OCI-LY7 (cell line): ENCODE results near the gene IFT22. TPM values are rescaled to one million over a fixed set of nuclear protein-coding genes. Genes with fewer than 3 reads are reported as not detected.

ENCODE experiments used
- BruUV-seq: library from RNA; stranded (reverse); fragments of 400-500 nt; replicated peaks from 2 replicates; lab custom pipeline; 2021; lab: Mats Ljungman, UMichigan
- CTCF ChIA-PET: fragments of 300-600 bp; sonication (Branson Sonifier 250); formaldehyde crosslinking; loops from one replicate; lab custom pipeline; 2022; ENCODE audit warnings: antibody characterized with exemption; ENCODE audit not compliant: unreplicated experiment; lab: Charles Lee
- POLR2A ChIA-PET: fragments of 300-600 bp; sonication (Branson Sonifier 250); formaldehyde crosslinking; loops from one replicate; lab custom pipeline; 2022; ENCODE audit warnings: antibody characterized with exemption; lab: Charles Lee
- DNase-seq: peaks from one replicate; pipeline ENCODE4 v3.0.0-alpha.2; 2015; ENCODE audit warnings: low spot score
- H2AFZ ChIP-seq: fragments of 200-600 bp; sonication (generic), shearing (Covaris generic); 2 replicates; pipeline ENCODE4 v1.6.1; 2014; ENCODE audit warnings: mild to moderate bottlenecking, antibody characterized with exemption, low read length, moderate library complexity
- H3K27ac ChIP-seq: fragments of 200-600 bp; sonication (generic); 2 replicates; pipeline ENCODE4 v1.5.1; 2014; ENCODE audit warnings: mixed run types, low read depth, mild to moderate bottlenecking, moderate library complexity, low read length, inconsistent platforms; ENCODE audit not compliant: poor library complexity, severe bottlenecking
- H3K36me3 ChIP-seq: fragments of 200-600 bp; sonication (generic); 2 replicates; pipeline ENCODE4 v1.6.1; 2014; ENCODE audit warnings: mild to moderate bottlenecking, antibody characterized with exemption, low read length, moderate library complexity, mixed read lengths; ENCODE audit not compliant: insufficient read depth
- H3K4me1 ChIP-seq: fragments of 200-600 bp; sonication (generic); 2 replicates; pipeline ENCODE4 v1.5.1; 2014; ENCODE audit warnings: mild to moderate bottlenecking, low read length; ENCODE audit not compliant: insufficient read depth, poor library complexity, severe bottlenecking
- H3K4me2 ChIP-seq: fragments of 200-600 bp; sonication (generic); 2 replicates; pipeline ENCODE4 v1.6.1; 2014; ENCODE audit warnings: mild to moderate bottlenecking, low read length
- H3K4me3 ChIP-seq: fragments of 200-600 bp; sonication (generic); 2 replicates; pipeline ENCODE4 v1.5.1; 2014; ENCODE audit warnings: mild to moderate bottlenecking, low read depth, low read length; ENCODE audit not compliant: poor library complexity, severe bottlenecking
- H3K79me2 ChIP-seq: fragments of 200-600 bp; sonication (generic); 2 replicates; pipeline ENCODE4 v1.6.1; 2016; ENCODE audit warnings: low read depth, mild to moderate bottlenecking, low read length, moderate library complexity, mixed read lengths; ENCODE audit not compliant: insufficient read depth
- H3K9me2 ChIP-seq: fragments of 200-600 bp; sonication (generic); 2 replicates; pipeline ENCODE4 v1.6.1; 2016; ENCODE audit warnings: mild to moderate bottlenecking, low read length, mixed read lengths; ENCODE audit not compliant: insufficient read depth
- H3K9me3 ChIP-seq: fragments of 200-600 bp; sonication (generic); 2 replicates; pipeline ENCODE4 v1.6.1; 2014; ENCODE audit warnings: mild to moderate bottlenecking, mixed run types, low read length, mixed read lengths
- H4K20me1 ChIP-seq: fragments of 200-600 bp; sonication (generic); 2 replicates; pipeline ENCODE4 v1.6.1; 2014; ENCODE audit warnings: mild to moderate bottlenecking, antibody characterized with exemption, low read length, moderate library complexity, mixed read lengths; ENCODE audit not compliant: insufficient read depth
- CTCF ChIP-seq: fragments of 200-600 bp; sonication (generic); conservative IDR thresholded peaks from 2 replicates; pipeline ENCODE4 v1.5.1; 2014; ENCODE audit warnings: mild to moderate bottlenecking, antibody characterized with exemption, low read length, moderate library complexity, mixed read lengths
- EZH2phosphoT487 ChIP-seq: fragments of 200-600 bp; sonication (generic); IDR thresholded peaks from 2 replicates; pipeline ENCODE4 v1.6.1; 2018; ENCODE audit warnings: low read depth, borderline replicate concordance, mild to moderate bottlenecking, mixed run types, antibody characterized with exemption, low read length, moderate library complexity, mixed read lengths
- intact Hi-C: fragments of 100-400 bp; cut with micrococcal nuclease; formaldehyde crosslinking; loops from one replicate; pipeline ENCODE4 v1.10.0; 2022; ENCODE audit not compliant: unreplicated experiment
- total RNA-seq, 2 experiments: library from RNA; depleted of rRNA in 1 of 2; stranded (reverse); fragments of >200 nt in 1 of 2; shearing (Covaris generic) in 1 of 2; gene quantifications; 2 replicates each; pipeline ENCODE4 v1.2.3, GENCODE V29; 2014 to 2022

IFT22 gene
- total RNA-seq, 2 experiments from 2014 or later: 13.2 to 14.6 TPM

DNA sequence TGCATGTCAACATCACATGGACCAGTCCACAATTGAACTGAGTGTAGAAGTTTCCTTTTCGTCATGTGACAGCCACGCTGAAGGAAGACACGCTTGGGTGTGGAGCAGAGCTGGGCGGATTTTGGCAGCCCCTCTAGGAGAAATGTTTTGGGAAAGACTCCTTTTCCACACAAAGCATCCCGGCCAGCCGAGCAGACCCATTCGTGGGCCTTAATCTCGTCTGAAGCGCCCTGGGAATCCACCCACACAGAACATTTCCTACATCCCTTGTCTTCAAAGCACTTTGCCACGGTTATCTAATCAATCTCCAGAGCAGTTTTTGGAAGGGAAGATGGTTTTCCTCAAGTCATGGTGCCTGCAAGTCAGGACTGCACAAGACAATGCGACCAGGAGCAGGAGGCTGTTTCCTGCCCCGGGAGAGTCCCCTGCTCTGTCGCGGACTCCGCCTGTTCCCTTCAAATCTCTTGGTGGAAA, 8.4 kb upstream of the IFT22 start:
- no peak for DNase-seq
- Histone ChIP-seq H3K4me2 (no peak overlapping the region), H3K36me3 (no peaks in the 10 kb centered on the region), H4K20me1 (no peaks in the 10 kb centered on the region), H2AFZ (no peak overlapping the region), H3K79me2 (no peaks in the 10 kb centered on the region), H3K27ac (no peak overlapping the region), H3K4me1 (no peaks in the 10 kb centered on the region), H3K9me3 (no peaks in the 10 kb centered on the region), H3K4me3 (no peak overlapping the region), H3K9me2 (no peaks in the 10 kb centered on the region)
- TF ChIP-seq CTCF: no peak
- no peak for TF ChIP-seq EZH2phosphoT487
- BruUV-seq: no TSS peak
- POLR2A ChIA-PET: no interaction called here
- intact Hi-C loops: no loop called here
- CTCF ChIA-PET: no interaction called here

- intact Hi-C loops: no loop called here
- no peak overlapping the region for H3K27ac ChIP-seq
- TF ChIP-seq CTCF (no peak), EZH2phosphoT487 (no peak)
- H3K4me2 ChIP-seq: no peak overlapping the region
- H3K9me3 ChIP-seq: no peaks in the 10 kb centered on the region
- POLR2A ChIA-PET: no interaction called here
- DNase-seq: no peak
- H3K9me2 ChIP-seq: no peaks in the 10 kb centered on the region
- no peak overlapping the region for H3K4me3 ChIP-seq
- no peaks in the 10 kb centered on the region for H3K36me3 ChIP-seq
- no peaks in the 10 kb centered on the region for H3K79me2 ChIP-seq
- no peaks in the 10 kb centered on the region for H3K4me1 ChIP-seq
- CTCF ChIA-PET: no interaction called here
- BruUV-seq: no TSS peak
- H4K20me1 ChIP-seq: no peaks in the 10 kb centered on the region
- no peak overlapping the region for H2AFZ ChIP-seq
These were observed 6.5 kb upstream of the IFT22 start for GRCh38 chr7:101328159-101328558.

GRCh38 chr7:101319401-101319800, 2.2 kb downstream of the IFT22 start:
- ChIA-PET CTCF (no interaction called here), POLR2A (no interaction called here)
- Histone ChIP-seq H4K20me1 (no peaks in the 10 kb centered on the region), H3K36me3 (peaks cover 15% of the 10 kb centered on the region; the same call in 1 of the 2 replicates), H2AFZ (no peak overlapping the region), H3K4me3 (no peak overlapping the region), H3K4me1 (peaks cover 12% of the 10 kb centered on the region), H3K27ac (no peak overlapping the region), H3K79me2 (no peaks in the 10 kb centered on the region), H3K9me3 (no peaks in the 10 kb centered on the region), H3K4me2 (no peak overlapping the region), H3K9me2 (no peaks in the 10 kb centered on the region)
- no peak for DNase-seq
- no TSS peak for BruUV-seq
- no peak for TF ChIP-seq EZH2phosphoT487
- intact Hi-C loops: no loop called here
